Chondrocyte (in vitro differentiated cells): Measurements from ENCODE around the gene LGALS3. TPM values are rescaled to one million over a fixed set of nuclear protein-coding genes. Genes with fewer than 3 reads are reported as not detected.

Source experiments
- DNase-seq: peaks from one replicate; pipeline ENCODE4 v3.0.0; 2021; ENCODE audit warnings: mixed read lengths, low spot score
- H3K27ac Mint-ChIP-seq: one replicate; pipeline ENCODE4 v1.8.0; 2021; ENCODE audit warnings: mild to moderate bottlenecking, moderate library complexity, mixed read lengths; ENCODE audit not compliant: unreplicated experiment
- H3K27me3 Mint-ChIP-seq: 2 replicates; pipeline ENCODE4 v1.8.0; 2021; ENCODE audit warnings: low read depth, mixed read lengths
- H3K36me3 Mint-ChIP-seq: 2 replicates; pipeline ENCODE4 v1.8.0; 2021; ENCODE audit warnings: low read depth, mixed read lengths
- H3K4me1 Mint-ChIP-seq: 2 replicates; pipeline ENCODE4 v1.8.0; 2021; ENCODE audit warnings: low read depth, mild to moderate bottlenecking, mixed read lengths
- H3K4me3 Mint-ChIP-seq: one replicate; pipeline ENCODE4 v1.8.0; 2021; ENCODE audit warnings: mild to moderate bottlenecking, moderate library complexity, mixed read lengths; ENCODE audit not compliant: unreplicated experiment
- H3K9me3 Mint-ChIP-seq: 2 replicates; pipeline ENCODE4 v1.8.0; 2021; ENCODE audit warnings: low read depth, mixed read lengths
- CTCF ChIP-seq: fragments of 200-600 bp; sonication (generic); IDR thresholded peaks from 2 replicates; pipeline ENCODE4 v1.5.0; 2021; ENCODE audit warnings: antibody characterized with exemption, mild to moderate bottlenecking, moderate library complexity
- total RNA-seq: library from RNA; stranded (reverse); gene quantifications from 3 replicates; pipeline ENCODE4 v1.2.1, GENCODE V29; 2021

The LGALS3 gene
- total RNA-seq, 1 donor from 2014 or later, result 53.5 TPM

DNA sequence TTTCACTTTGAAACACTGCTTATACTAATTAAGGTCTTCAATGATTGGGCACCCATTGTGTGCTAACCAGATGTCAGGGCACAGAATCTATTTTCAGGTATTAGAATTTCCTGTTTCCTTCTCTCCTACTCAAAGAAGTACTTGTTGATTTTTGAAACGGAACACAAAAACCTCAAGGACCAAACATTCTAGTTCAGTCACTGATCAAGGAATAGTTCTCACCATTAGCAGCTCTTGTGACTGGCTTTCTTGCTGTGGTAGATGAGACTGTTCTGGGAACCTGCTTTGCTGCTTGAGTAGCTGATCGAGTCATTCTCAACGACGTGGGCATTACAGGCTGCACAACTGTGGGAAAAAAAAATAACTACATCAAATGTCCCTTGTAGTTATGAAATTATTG is 51.4 kb downstream of the LGALS3 start:
- no peak for TF ChIP-seq CTCF

DNA sequence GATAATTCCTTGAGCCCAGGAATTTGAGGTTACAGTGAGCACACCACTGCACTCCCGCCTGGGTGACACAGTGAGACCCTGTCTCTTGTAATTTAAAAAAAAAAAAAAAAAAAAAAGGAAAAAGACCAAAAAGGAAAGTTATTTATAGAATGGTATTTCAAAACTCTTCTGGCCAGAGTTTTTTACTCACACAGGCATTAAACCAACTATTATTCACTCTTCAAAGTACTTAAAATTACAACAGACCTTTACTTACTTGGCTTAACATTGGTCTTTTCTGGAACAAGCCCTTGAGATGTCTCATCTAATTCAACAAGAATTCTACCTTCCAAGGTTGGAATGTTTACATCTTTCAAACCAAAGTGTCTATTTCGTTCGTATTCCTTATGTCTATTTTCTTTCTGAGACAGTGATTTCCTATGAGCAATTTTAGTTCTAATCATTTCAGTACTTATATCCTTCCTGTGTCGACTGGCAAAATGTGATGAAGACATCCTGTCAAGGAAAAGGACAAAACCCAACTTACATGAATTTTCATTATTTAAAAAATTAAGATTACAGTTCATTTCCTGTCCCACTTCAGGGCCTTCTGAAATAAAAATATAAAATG is 59.7 kb downstream of the LGALS3 start:
- H3K9me3 Mint-ChIP-seq, result no peaks in the 10 kb centered on the region
- DNase-seq, result no peak

More for the DNA sequence above, 51.4 kb downstream of the LGALS3 start:
- Mint-ChIP-seq H3K9me3 (no peaks in the 10 kb centered on the region), H3K4me3 (no peak overlapping the region), H3K36me3 (no peaks in the 10 kb centered on the region), H3K27me3 (no peaks in the 10 kb centered on the region), H3K27ac (peak overlapping the region; percentile 55), H3K4me1 (peaks cover 21% of the 10 kb centered on the region)
- DNase-seq, result no peak

DNA sequence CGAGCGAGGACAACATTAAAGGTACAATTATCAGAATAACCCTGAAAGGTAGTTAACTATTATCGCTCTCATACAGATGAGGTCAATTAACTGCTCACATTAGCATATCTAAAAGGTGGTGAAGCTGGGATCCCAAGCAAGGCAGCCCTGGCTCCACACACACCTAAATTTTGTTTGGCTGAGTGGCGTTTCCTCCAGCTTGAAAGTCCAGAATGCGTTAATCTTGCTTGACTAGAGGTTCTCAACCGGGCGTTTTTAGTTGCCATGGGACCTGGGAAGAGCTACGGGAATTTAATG is 61.8 kb downstream of the LGALS3 start:
- DNase-seq, result no peak
- peaks cover 35% of the 10 kb centered on the region for H3K4me1 Mint-ChIP-seq

More for the DNA sequence above, 59.7 kb downstream of the LGALS3 start:
- H3K27ac Mint-ChIP-seq, result peak overlapping the region; percentile 10
- no peak for TF ChIP-seq CTCF
- no peaks in the 10 kb centered on the region for H3K36me3 Mint-ChIP-seq
- peaks cover 35% of the 10 kb centered on the region for H3K4me1 Mint-ChIP-seq
- no peaks in the 10 kb centered on the region for H3K27me3 Mint-ChIP-seq
- no peak overlapping the region for H3K4me3 Mint-ChIP-seq

GRCh38 chr14:55191203-55192053 is 62.4 kb downstream of the LGALS3 start, which contains the start of gene DLGAP5:
DLGAP5 (minus strand) TSS chr14:55191585; CDS start chr14:55189179, 2,406 bp downstream.
- DNase-seq, result peak; percentile 95
- Mint-ChIP-seq H3K4me3 (peak within 1 kb of the TSS; percentile 98), H3K36me3 (no peaks in the 10 kb centered on the region), H3K4me1 (peaks cover 35% of the 10 kb centered on the region), H3K27ac (peak within 1 kb of the TSS; percentile 91), H3K9me3 (no peaks in the 10 kb centered on the region), H3K27me3 (no peaks in the 10 kb centered on the region)
- no peak for TF ChIP-seq CTCF

More for the DNA sequence above, 61.8 kb downstream of the LGALS3 start:
- Mint-ChIP-seq H3K4me3 (peak overlapping the region; percentile 98), H3K27ac (no peak overlapping the region), H3K27me3 (no peaks in the 10 kb centered on the region), H3K36me3 (no peaks in the 10 kb centered on the region), H3K9me3 (no peaks in the 10 kb centered on the region)
- TF ChIP-seq CTCF, result no peak

DNA sequence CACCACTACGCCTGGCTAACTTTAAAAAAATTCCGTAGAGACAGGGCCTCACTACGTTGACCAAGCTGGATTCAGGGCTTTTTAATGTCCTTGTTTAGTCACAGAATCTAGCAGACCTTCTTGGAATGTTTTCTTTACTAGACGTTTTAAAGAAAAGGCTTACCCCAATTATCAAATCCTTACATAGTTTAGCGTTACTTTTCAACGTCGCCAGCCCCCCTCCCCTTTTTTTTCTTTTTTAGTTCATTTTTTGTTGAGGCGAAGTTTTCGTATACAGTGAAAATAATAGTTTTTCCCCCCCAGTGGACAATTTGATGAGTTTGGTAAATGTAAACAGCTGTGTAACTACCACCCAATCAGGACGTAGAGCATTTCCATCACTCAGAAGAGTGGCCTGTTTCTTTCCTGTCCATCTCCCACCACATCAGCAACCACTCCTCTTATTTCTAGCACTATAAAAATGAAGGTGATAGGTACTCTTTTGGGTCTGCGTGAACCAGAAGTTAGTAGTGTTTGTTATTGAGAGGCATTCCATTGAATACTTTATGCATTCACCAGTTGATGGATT is 63.1 kb downstream of the LGALS3 start:
- Mint-ChIP-seq H3K27ac (peak overlapping the region; percentile 91), H3K9me3 (no peaks in the 10 kb centered on the region), H3K4me1 (peaks cover 35% of the 10 kb centered on the region), H3K4me3 (peak overlapping the region; percentile 98), H3K27me3 (no peaks in the 10 kb centered on the region), H3K36me3 (no peaks in the 10 kb centered on the region)
- TF ChIP-seq CTCF, result no peak
- DNase-seq, result no peak
